ENCODE data around the gene SHF.
A peak's percentile ranks its signal among the peaks of the same experiment; 100 is the strongest.

Gene SHF

DNA sequence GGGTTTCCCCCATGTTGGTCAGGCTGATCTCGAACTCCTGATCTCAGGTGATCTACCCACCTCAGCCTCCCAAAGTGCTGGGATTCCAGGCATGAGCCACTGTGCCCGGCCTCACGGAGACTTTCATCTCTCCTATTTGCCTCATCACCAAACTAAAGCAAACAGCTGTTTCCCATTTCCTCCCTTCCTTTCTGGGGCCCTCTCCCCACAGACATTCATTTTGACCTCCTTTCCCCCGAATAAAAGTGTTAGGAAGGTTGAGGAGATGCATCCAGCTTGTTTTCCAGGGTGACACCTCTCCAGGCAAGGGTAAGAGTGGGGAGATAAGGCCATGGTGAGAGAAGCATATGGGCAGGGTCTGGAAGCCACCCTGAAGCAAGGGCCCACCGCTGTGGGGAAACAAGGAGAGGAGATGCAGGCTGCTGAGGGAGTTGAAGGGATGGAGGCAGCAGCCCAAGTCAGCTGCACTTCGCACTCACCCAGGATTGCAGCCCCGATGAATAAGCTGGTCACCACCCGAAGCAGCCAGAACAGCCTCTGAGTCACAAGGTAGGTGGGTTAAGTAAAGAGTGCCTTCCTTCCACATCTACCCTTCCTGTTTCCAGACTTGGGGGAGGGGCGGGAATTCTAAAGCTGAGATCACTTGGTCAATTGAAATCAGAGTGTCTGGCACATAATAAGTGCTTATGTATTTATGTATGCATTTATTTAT lies 65.9 kb downstream of the SHF start:
- DNase-seq: no peak

GRCh38 chr15:45121020-45121419 lies 66.7 kb downstream of the SHF start:
- DNase-seq: no peak

DNA sequence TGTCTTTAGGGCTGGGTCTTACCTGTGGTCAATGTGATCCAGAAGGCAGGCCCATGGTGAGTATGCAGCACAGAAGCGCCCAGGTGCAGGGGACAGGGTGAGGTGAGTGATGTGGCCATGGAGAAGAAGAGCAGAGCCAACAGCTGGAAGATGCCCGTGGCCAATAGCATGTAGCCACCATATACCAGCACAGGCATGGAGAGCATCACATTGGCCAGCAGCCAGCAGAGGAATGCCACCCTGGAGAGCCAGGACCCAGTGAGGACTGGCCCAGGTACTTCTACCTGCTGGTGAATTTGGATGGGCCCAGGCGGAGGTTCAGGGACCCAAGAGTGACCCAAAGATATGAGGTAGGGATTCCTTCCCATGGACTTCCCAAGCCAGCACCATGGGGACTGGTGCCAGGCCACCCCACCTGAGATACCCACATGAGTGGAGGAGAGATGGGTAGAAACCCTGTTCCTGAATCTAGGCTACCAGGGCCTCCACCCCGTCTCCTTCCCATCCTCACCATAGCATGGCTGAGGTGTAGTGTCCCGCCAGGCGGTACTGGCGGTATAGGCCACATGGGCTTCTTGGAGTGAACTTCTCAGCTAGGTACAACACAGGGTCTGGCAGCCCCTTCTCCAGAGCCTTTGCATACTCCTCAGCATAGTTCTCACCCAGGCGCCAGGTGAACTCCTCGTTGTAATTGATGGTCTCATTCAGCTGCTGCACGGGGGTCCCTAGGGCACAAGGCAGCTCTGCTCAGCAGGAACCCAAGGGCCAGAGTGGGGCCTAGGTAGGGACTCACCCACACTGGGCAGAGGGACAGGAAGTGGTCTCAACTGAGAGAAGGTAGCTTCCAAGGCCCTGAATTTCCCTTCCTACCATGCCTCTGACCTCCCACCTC lies 67.4 kb downstream of the SHF start:
- no peak for DNase-seq

- DNase-seq: no peak
Measured at GRCh38 chr15:45118996-45119395, 68.8 kb downstream of the SHF start.

DNA sequence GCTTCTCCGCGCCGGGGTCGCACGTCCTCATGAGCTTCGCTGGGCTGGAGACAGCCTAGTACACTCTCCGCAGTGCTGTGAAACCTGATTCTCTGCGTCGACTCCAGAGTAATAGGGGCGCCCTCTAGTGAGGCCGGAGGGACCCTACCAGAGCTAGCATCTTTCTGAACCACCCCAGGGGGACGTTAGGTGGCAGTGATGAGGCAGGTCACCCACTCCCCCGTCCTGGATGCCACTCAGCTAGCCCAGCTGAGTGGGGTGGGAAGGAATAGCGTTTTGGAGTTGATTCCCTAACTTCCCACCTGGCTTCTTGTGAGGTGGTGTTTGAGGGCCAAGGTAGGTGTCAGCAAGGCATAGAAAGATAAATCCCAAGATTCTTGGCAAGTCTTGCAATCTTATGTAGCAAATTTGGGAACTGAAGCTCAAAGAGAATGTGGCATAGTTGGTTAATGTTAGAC lies 69.6 kb downstream of the SHF start:
- peak; percentile 81 for DNase-seq

GRCh38 chr15:45117308-45118130 lies 70.2 kb downstream of the SHF start:
- no peak for DNase-seq
